SK-N-SH (cell line): ENCODE results near the gene CDH4. TPM values are rescaled to one million over a fixed set of nuclear protein-coding genes. Genes with fewer than 3 reads are reported as not detected.

Experiments used
- CTCF ChIA-PET: fragments of 300-600, 350-600 bp; formaldehyde crosslinking; extraction: SDS; loops from one replicate; lab custom pipeline; 2021; lab: Yijun Ruan, JAX
- POLR2A ChIA-PET: fragments of 350-600 bp; sonication (Branson Sonifier 250); formaldehyde crosslinking; extraction: SDS; loops from one replicate; lab custom pipeline; 2020; ENCODE audit warnings: antibody characterized with exemption, inconsistent platforms; lab: Yijun Ruan, JAX
- DNase-seq: peaks from one replicate; pipeline ENCODE4 v3.0.0; 2012
- H2AFZ ChIP-seq: fragments of 200-600 bp; sonication (generic); 2 replicates; pipeline ENCODE4 v1.8.1; 2016; ENCODE audit warnings: antibody characterized with exemption, mild to moderate bottlenecking, low read depth
- H3F3A ChIP-seq: fragments of 200-600 bp; sonication (generic); replicated peaks from 2 replicates; pipeline ENCODE3; 2016; ENCODE audit warnings: antibody characterized with exemption, mild to moderate bottlenecking; ENCODE audit not compliant: insufficient read depth
- H3K27ac ChIP-seq, 2 experiments: fragments of 200-500 bp in 1 of 2; fragments of 200-600 bp in 1 of 2; sonication (Bioruptor generic) in 1 of 2; sonication (generic), shearing (Covaris generic) in 1 of 2; 2 replicates each; pipeline versions ENCODE4 v1.5.1 to v1.6.1; 2014 to 2016; ENCODE audit warnings: low read depth in 2 of 2, inconsistent platforms in 1 of 2, low read length in 1 of 2, mild to moderate bottlenecking in 1 of 2, mixed read lengths in 1 of 2
- H3K27me3 ChIP-seq: fragments of 200-600 bp; sonication (generic), shearing (Covaris generic); 2 replicates; pipeline ENCODE4 v1.6.1; 2016; ENCODE audit warnings: mixed run types; ENCODE audit not compliant: insufficient read depth
- H3K36me3 ChIP-seq, 2 experiments: fragments of 200-500 bp in 1 of 2; fragments of 200-600 bp in 1 of 2; sonication (Bioruptor generic) in 1 of 2; sonication (generic) in 1 of 2; replicated peaks in 1 of 2; 2 replicates each; pipeline versions ENCODE3 to v1.5.1; 2014 to 2016; ENCODE audit warnings: low read length in 1 of 2, mild to moderate bottlenecking in 1 of 2; ENCODE audit not compliant: insufficient read depth in 2 of 2, control insufficient read depth in 1 of 2
- H3K4me1 ChIP-seq, 2 experiments: fragments of 200-500 bp in 1 of 2; fragments of 200-600 bp in 1 of 2; sonication (Bioruptor generic) in 1 of 2; sonication (generic), shearing (Covaris generic) in 1 of 2; 2 replicates each; pipeline versions ENCODE4 v1.5.1 to v1.6.1; 2014 to 2016; ENCODE audit warnings: low read depth in 1 of 2, low read length in 1 of 2, mixed run types in 1 of 2; ENCODE audit not compliant: insufficient read depth in 2 of 2, control insufficient read depth in 1 of 2
- H3K4me2 ChIP-seq: fragments of 200-600 bp; sonication (generic), shearing (Covaris generic); 2 replicates; pipeline ENCODE4 v1.6.1; 2017; ENCODE audit warnings: mixed run types
- H3K4me3 ChIP-seq, 2 experiments: fragments of 200-500 bp in 1 of 2; fragments of 200-600 bp in 1 of 2; sonication (Bioruptor generic) in 1 of 2; sonication (generic), shearing (Covaris generic) in 1 of 2; 2 replicates each; pipeline versions ENCODE4 v1.5.1 to v1.8.1; 2014 to 2016; ENCODE audit warnings: low read depth in 2 of 2, inconsistent platforms in 1 of 2, low read length in 1 of 2, mild to moderate bottlenecking in 1 of 2, mixed read lengths in 1 of 2, moderate library complexity in 1 of 2
- H3K79me2 ChIP-seq: fragments of 200-600 bp; sonication (generic); 2 replicates; pipeline ENCODE4 v1.8.1; 2017; ENCODE audit warnings: mild to moderate bottlenecking; ENCODE audit not compliant: insufficient read depth
- H3K9ac ChIP-seq: fragments of 200-600 bp; sonication (generic); 2 replicates; pipeline ENCODE4 v1.6.1; 2017; ENCODE audit warnings: mixed run types
- H3K9me2 ChIP-seq: fragments of 200-600 bp; sonication (generic); 2 replicates; pipeline ENCODE4 v1.6.1; 2017; ENCODE audit warnings: mixed run types
- H3K9me3 ChIP-seq: fragments of 200-600 bp; sonication (generic); 2 replicates; pipeline ENCODE4 v1.6.1; 2017; ENCODE audit warnings: mixed run types, mild to moderate bottlenecking, moderate library complexity
- H4K20me1 ChIP-seq: fragments of 200-600 bp; sonication (generic); 2 replicates; pipeline ENCODE4 v1.6.1; 2017; ENCODE audit warnings: mild to moderate bottlenecking, mixed run types; ENCODE audit not compliant: insufficient read depth
- CHD2 ChIP-seq: fragments of 150-350 bp; IDR thresholded peaks from 2 replicates; pipeline ENCODE4 v1.6.1; 2018; ENCODE audit warnings: low read length; ENCODE audit not compliant: partially characterized antibody
- EP300 ChIP-seq, 2 experiments: IDR thresholded peaks; 2 replicates each; pipeline versions ENCODE4 v1.4.0 to v1.6.1; 2012; ENCODE audit warnings: borderline replicate concordance in 1 of 2, low read depth in 1 of 2, low read length in 1 of 2
- EZH2phosphoT487 ChIP-seq: fragments of 200-600 bp; sonication (generic); IDR thresholded peaks from 2 replicates; pipeline ENCODE4 v1.6.1; 2017; ENCODE audit warnings: low read depth, mixed run types, mild to moderate bottlenecking, antibody characterized with exemption, moderate library complexity, borderline replicate concordance
- GATA2 ChIP-seq: sonication (generic); formaldehyde crosslinking; IDR thresholded peaks from 2 replicates; pipeline ENCODE4 v1.5.0; 2020; ENCODE audit warnings: mild to moderate bottlenecking, missing genetic modification reagents
- MEF2A ChIP-seq: IDR thresholded peaks from 2 replicates; pipeline ENCODE4 v1.4.0; 2012; ENCODE audit warnings: low read depth, borderline replicate concordance
- MXI1 ChIP-seq: IDR thresholded peaks from 2 replicates; pipeline ENCODE4 v1.6.1; 2012; ENCODE audit warnings: mild to moderate bottlenecking, low read depth, low read length, improper control_type of control experiment
- POLR2AphosphoS5 ChIP-seq: IDR thresholded peaks from 2 replicates; pipeline ENCODE4 v1.6.1; 2012; ENCODE audit warnings: low read depth, low read length
- RAD21 ChIP-seq: IDR thresholded peaks from 2 replicates; pipeline ENCODE4 v1.6.1; 2012; ENCODE audit warnings: mild to moderate bottlenecking, low read length
- RCOR1 ChIP-seq: fragments of 150-350 bp; IDR thresholded peaks from 2 replicates; pipeline ENCODE4 v1.6.1; 2017; ENCODE audit warnings: antibody characterized with exemption, low read length
- RFX5 ChIP-seq: IDR thresholded peaks from 2 replicates; pipeline ENCODE4 v1.6.1; 2012; ENCODE audit warnings: mild to moderate bottlenecking, improper control_type of control experiment, low read length
- RXRA ChIP-seq: IDR thresholded peaks from 2 replicates; pipeline ENCODE4 v1.4.0; 2012; ENCODE audit warnings: low read depth, mild to moderate bottlenecking, borderline replicate concordance
- SIN3A ChIP-seq: IDR thresholded peaks from 2 replicates; pipeline ENCODE4 v1.6.1; 2012; ENCODE audit warnings: low read depth, mild to moderate bottlenecking, low read length, moderate library complexity, borderline replicate concordance
- SMC3 ChIP-seq: IDR thresholded peaks from 2 replicates; pipeline ENCODE4 v1.6.1; 2012; ENCODE audit warnings: low read depth, low read length, improper control_type of control experiment
- TCF12 ChIP-seq: IDR thresholded peaks from 2 replicates; pipeline ENCODE4 v1.4.0; 2012
- YY1 ChIP-seq: IDR thresholded peaks from 2 replicates; pipeline ENCODE4 v1.4.0; 2012; ENCODE audit warnings: low read depth, mild to moderate bottlenecking
- WGBS: methylation state at CpG from one replicate; pipeline ENCODE4 v1.1.6; 2017; ENCODE audit warnings: low lambda C conversion rate; 5-methylcytosine and 5-hydroxymethylcytosine counted together
- polyA plus RNA-seq, 3 experiments: library from polyadenylated mRNA; depleted of rRNA; stranded (reverse); fragments of >200 nt; gene quantifications; 2 replicates each; pipeline ENCODE4 v1.2.3, GENCODE V29; 2012
- TF ChIP-seq, protein P1 (sequence below): fragments of 150-350 bp; IDR thresholded peaks from 2 replicates; pipeline ENCODE4 v1.6.1; 2016; ENCODE audit warnings: mild to moderate bottlenecking, low read depth, low read length
- TF ChIP-seq, protein P2 (sequence below): fragments of 150-350 bp; IDR thresholded peaks from 2 replicates; pipeline ENCODE4 v1.6.1; 2017; ENCODE audit warnings: antibody characterized with exemption, low read length, low read depth, borderline replicate concordance
- TF ChIP-seq, protein P3 (sequence below): fragments of 200-600 bp; sonication (generic); IDR thresholded peaks from 2 replicates; pipeline ENCODE4 v1.6.1; 2017; ENCODE audit warnings: antibody characterized with exemption, mild to moderate bottlenecking, moderate library complexity

Gene CDH4
- polyA plus RNA-seq, 1 of the 3 experiments (the other 2 are of a cell fraction) = not detected

DNA sequence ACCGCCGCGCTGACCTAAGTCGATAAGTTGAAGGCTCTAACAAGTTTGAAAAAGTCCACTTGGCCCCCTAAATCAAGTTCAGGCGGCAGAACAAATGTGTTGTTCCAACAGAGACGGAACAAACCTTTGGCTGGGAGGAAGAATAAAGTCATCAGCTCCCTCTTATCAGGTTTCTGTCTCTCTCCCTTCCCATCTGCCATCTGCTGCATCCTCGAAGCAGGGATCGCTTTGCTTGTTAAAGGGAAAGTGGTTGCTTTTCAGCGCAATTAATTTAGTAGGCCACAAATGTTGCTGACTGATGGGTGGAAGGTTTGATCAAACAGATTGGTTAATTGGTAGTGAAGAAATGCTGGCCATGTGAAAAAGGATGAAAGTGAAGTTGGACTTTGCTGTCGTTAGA is 64.3 kb downstream of the CDH4 start:
- Histone ChIP-seq H3K4me2 (no peak overlapping the region), H3K4me3 (no peak overlapping the region), H3K9me3 (no peaks in the 10 kb centered on the region), H3F3A (no peaks in the 10 kb centered on the region), H3K36me3 (no peaks in the 10 kb centered on the region), H3K79me2 (no peaks in the 10 kb centered on the region), H3K27me3 (no peaks in the 10 kb centered on the region), H2AFZ (no peak overlapping the region), H3K9me2 (no peaks in the 10 kb centered on the region), H3K4me1 (no peaks in the 10 kb centered on the region), H3K9ac (no peak overlapping the region), H3K27ac (no peak overlapping the region), H4K20me1 (no peaks in the 10 kb centered on the region)
- no peak for DNase-seq
- POLR2A ChIA-PET = no interaction called here
- WGBS = 61% methylated on average over 10 of the region's 10 CpGs
- no peak for TF ChIP-seq RCOR1
- no peak for TF ChIP-seq SMC3
- TF ChIP-seq YY1 = no peak
- TF ChIP-seq, protein P1, sequence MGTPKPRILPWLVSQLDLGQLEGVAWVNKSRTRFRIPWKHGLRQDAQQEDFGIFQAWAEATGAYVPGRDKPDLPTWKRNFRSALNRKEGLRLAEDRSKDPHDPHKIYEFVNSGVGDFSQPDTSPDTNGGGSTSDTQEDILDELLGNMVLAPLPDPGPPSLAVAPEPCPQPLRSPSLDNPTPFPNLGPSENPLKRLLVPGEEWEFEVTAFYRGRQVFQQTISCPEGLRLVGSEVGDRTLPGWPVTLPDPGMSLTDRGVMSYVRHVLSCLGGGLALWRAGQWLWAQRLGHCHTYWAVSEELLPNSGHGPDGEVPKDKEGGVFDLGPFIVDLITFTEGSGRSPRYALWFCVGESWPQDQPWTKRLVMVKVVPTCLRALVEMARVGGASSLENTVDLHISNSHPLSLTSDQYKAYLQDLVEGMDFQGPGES = no peak
- TF ChIP-seq RAD21 = no peak
- no peak for TF ChIP-seq EP300 (IDR thresholded peaks at IDR 0.05; ENCODE audit: borderline replicate concordance in 1 of 2, low read depth in 1 of 2, low read length in 1 of 2)
- TF ChIP-seq SIN3A = no peak
- TF ChIP-seq, protein P2, sequence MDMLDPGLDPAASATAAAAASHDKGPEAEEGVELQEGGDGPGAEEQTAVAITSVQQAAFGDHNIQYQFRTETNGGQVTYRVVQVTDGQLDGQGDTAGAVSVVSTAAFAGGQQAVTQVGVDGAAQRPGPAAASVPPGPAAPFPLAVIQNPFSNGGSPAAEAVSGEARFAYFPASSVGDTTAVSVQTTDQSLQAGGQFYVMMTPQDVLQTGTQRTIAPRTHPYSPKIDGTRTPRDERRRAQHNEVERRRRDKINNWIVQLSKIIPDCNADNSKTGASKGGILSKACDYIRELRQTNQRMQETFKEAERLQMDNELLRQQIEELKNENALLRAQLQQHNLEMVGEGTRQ = no peak
- no peak for TF ChIP-seq MEF2A
- TF ChIP-seq CHD2 = no peak
- no peak for TF ChIP-seq POLR2AphosphoS5
- no peak for TF ChIP-seq RFX5
- CTCF ChIA-PET = no interaction called here

DNA sequence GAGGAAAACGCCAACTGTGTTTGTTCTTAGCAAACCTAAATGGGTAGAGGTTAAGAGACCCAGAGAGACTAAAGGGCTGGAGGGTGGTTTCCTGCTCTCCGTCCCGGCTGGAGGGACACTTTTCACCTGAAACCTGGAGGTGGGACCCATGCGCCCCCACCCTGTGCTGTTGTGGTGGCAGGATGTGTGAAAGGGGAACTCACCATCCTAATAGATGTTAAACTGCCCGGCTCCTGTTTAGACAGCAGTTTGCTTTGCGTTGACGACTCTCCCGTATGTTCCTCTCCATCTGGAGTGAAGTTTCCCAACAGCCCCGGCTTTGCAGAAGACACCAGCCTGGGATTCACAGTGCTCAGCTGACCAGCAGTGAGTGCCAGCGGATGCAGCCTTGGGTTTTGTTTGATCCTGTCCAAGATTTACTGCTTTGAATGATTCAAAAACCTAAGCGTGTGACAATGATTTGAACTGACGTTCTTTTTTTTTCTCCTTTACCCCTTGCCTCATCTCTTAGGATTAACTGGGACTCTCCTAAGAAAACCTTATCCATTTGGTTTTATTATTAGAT is 66.0 kb downstream of the CDH4 start:
- Histone ChIP-seq H2AFZ (no peak overlapping the region), H3K9ac (no peak overlapping the region), H3F3A (no peaks in the 10 kb centered on the region), H3K9me2 (no peaks in the 10 kb centered on the region), H3K4me3 (no peak overlapping the region), H3K79me2 (no peaks in the 10 kb centered on the region), H3K27ac (no peak overlapping the region), H4K20me1 (no peaks in the 10 kb centered on the region), H3K36me3 (no peaks in the 10 kb centered on the region), H3K9me3 (no peaks in the 10 kb centered on the region), H3K27me3 (no peaks in the 10 kb centered on the region), H3K4me2 (no peak overlapping the region), H3K4me1 (no peaks in the 10 kb centered on the region)
- 49% methylated on average over 8 of the region's 12 CpGs for WGBS
- no peak for TF ChIP-seq SIN3A
- TF ChIP-seq TCF12 = no peak
- TF ChIP-seq, protein P3, sequence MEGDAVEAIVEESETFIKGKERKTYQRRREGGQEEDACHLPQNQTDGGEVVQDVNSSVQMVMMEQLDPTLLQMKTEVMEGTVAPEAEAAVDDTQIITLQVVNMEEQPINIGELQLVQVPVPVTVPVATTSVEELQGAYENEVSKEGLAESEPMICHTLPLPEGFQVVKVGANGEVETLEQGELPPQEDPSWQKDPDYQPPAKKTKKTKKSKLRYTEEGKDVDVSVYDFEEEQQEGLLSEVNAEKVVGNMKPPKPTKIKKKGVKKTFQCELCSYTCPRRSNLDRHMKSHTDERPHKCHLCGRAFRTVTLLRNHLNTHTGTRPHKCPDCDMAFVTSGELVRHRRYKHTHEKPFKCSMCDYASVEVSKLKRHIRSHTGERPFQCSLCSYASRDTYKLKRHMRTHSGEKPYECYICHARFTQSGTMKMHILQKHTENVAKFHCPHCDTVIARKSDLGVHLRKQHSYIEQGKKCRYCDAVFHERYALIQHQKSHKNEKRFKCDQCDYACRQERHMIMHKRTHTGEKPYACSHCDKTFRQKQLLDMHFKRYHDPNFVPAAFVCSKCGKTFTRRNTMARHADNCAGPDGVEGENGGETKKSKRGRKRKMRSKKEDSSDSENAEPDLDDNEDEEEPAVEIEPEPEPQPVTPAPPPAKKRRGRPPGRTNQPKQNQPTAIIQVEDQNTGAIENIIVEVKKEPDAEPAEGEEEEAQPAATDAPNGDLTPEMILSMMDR = no peak
- no peak for TF ChIP-seq RXRA
- no peak for TF ChIP-seq GATA2 (CRISPR knock-in tag)
- TF ChIP-seq EZH2phosphoT487 = no peak
- TF ChIP-seq SMC3 = no peak
- TF ChIP-seq RCOR1 = no peak
- TF ChIP-seq CHD2 = no peak
- TF ChIP-seq MXI1 = no peak
- no peak for DNase-seq
- POLR2A ChIA-PET = no interaction called here
- CTCF ChIA-PET = no interaction called here
